Esophagus muscularis mucosa (tissue), 4 donors: ENCODE measurements around the gene ABO. TPM values are rescaled to one million over a fixed set of nuclear protein-coding genes. Genes with fewer than 3 reads are reported as not detected.
"Not testable (repeated sequence)": the region's sequence is repeated elsewhere in the genome, so short reads cannot be mapped to it uniquely, and the experiment has no call there.

Experiments
- DNase-seq: peaks from one replicate; pipeline ENCODE4 v3.0.0-alpha.2; 2017; ENCODE audit errors: extremely low spot score
- H3K27ac ChIP-seq, 4 donors: fragments of 200-600 bp; sonication (generic); replicated peaks in 1 of 4; 1 replicate in 3 of 4; 2 replicates in 1 of 4; pipeline ENCODE4 v1.5.1; 2016 to 2019; ENCODE audit warnings: mild to moderate bottlenecking in 1 of 4
- H3K27me3 ChIP-seq, 4 donors: fragments of 200-600 bp; sonication (generic); one replicate each; pipeline versions ENCODE4 v1.5.1 to v1.6.0; 2016 to 2019
- H3K36me3 ChIP-seq, 4 donors: fragments of 200-600 bp; sonication (generic); one replicate each; pipeline ENCODE4 v1.5.1; 2016 to 2019
- H3K4me1 ChIP-seq, 4 donors: fragments of 200-600 bp; sonication (generic); one replicate each; pipeline ENCODE4 v1.5.1; 2016 to 2019
- H3K4me3 ChIP-seq, 4 donors: fragments of 200-600 bp; sonication (generic); 1 replicate in 2 of 4; 2 replicates in 2 of 4; pipeline ENCODE4 v1.5.1; 2016 to 2019; ENCODE audit warnings: mild to moderate bottlenecking in 4 of 4, moderate library complexity in 1 of 4
- H3K9me3 ChIP-seq, 4 donors: fragments of 200-600 bp; sonication (generic); 1 replicate in 3 of 4; 2 replicates in 1 of 4; pipeline ENCODE4 v1.5.1; 2016 to 2019
- EP300 ChIP-seq: sonication (generic); formaldehyde crosslinking; IDR thresholded peaks from one replicate; pipeline ENCODE4 v1.6.1; 2017; ENCODE audit warnings: antibody characterized with exemption
- POLR2A ChIP-seq: fragments of 450-650 bp; IDR thresholded peaks from one replicate; pipeline ENCODE4 v1.6.1; 2017; ENCODE audit warnings: antibody characterized with exemption, moderate library complexity, mild to moderate bottlenecking, low read depth
- POLR2AphosphoS5 ChIP-seq, 2 donors: sonication (generic); formaldehyde crosslinking; IDR thresholded peaks; one replicate each; pipeline ENCODE4 v1.6.1; 2017; ENCODE audit warnings: antibody characterized with exemption in 2 of 2
- WGBS: methylation state at CpG from one replicate; pipeline ENCODE4 v1.1.5; 2018; 5-methylcytosine and 5-hydroxymethylcytosine counted together
- intact Hi-C: fragments of 100-400 bp; cut with DNase I; formaldehyde crosslinking; loops from one replicate; pipeline ENCODE4 v1.15.1; 2023
- total RNA-seq, 4 donors: library from RNA; depleted of rRNA; stranded (reverse); fragments of >200 nt; gene quantifications; one replicate each; pipeline versions ENCODE4 v1.1.0 to v1.2.1, GENCODE V29; 2016
- TF ChIP-seq, protein P1 (sequence below), 3 experiments: fragments of 200-600 bp in 2 of 3; fragments of 450-650 bp in 1 of 3; sonication (generic) in 2 of 3; IDR thresholded peaks; one replicate each; pipeline ENCODE4 v1.5.1; 2017 to 2019; ENCODE audit warnings: antibody characterized with exemption in 3 of 3, mild to moderate bottlenecking in 2 of 3, moderate library complexity in 1 of 3

Gene ABO
- total RNA-seq, 4 donors from 2014 or later, result 0.33 to 3.8 (median 1.2) TPM

- Histone ChIP-seq H3K9me3 (no peaks in the 10 kb centered on the region), H3K27me3 (peaks cover 0 to 68% (median 15%) of the 10 kb centered on the region in 4 donors), H3K4me1 (peaks cover 0 to 13% (median 12%) of the 10 kb centered on the region in 4 donors), H3K4me3 (peak overlapping the region; percentile 51 to 59 (median 53)), H3K36me3 (no peaks in the 10 kb centered on the region), H3K27ac (peak overlapping the region; percentile 45 to 67 (median 62))
- peak; percentile 60 for DNase-seq
- intact Hi-C loops, result no loop called here
- 86% methylated on average over 7 of the region's 60 CpGs for WGBS
- TF ChIP-seq EP300 (no peak), POLR2A (no peak), POLR2AphosphoS5 (IDR thresholded peaks at IDR 0.05) (no peak)
- TF ChIP-seq, protein P1, sequence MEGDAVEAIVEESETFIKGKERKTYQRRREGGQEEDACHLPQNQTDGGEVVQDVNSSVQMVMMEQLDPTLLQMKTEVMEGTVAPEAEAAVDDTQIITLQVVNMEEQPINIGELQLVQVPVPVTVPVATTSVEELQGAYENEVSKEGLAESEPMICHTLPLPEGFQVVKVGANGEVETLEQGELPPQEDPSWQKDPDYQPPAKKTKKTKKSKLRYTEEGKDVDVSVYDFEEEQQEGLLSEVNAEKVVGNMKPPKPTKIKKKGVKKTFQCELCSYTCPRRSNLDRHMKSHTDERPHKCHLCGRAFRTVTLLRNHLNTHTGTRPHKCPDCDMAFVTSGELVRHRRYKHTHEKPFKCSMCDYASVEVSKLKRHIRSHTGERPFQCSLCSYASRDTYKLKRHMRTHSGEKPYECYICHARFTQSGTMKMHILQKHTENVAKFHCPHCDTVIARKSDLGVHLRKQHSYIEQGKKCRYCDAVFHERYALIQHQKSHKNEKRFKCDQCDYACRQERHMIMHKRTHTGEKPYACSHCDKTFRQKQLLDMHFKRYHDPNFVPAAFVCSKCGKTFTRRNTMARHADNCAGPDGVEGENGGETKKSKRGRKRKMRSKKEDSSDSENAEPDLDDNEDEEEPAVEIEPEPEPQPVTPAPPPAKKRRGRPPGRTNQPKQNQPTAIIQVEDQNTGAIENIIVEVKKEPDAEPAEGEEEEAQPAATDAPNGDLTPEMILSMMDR (IDR thresholded peaks at IDR 0.05), result no peak
These were observed 531 bp downstream of the ABO start for GRCh38 chr9:133274236-133275104.

DNA sequence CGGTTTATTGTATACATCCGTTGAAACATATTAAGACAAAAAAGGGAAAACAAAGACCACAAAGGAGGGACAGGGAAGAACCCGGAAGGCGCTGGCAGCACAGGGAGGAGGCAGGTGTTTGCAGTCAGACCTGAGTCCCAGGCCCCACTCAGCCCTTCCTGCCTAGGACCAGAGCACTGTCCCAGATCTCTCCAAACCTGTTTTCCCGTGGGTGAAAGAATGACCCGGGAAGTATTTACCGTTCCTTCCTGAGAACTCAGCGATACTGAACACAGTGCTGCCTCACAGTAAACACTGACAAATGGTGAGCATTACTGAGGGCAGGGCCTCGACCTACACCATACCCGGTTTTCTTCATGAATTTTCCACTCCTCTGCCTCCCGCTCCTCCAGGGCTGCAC lies 1.2 kb downstream of the ABO start:
- intact Hi-C loops, result no loop called here
- Histone ChIP-seq H3K4me1 (peaks cover 0 to 13% (median 12%) of the 10 kb centered on the region in 4 donors), H3K9me3 (no peaks in the 10 kb centered on the region), H3K36me3 (no peaks in the 10 kb centered on the region), H3K27me3 (peaks cover 0 to 62% (median 15%) of the 10 kb centered on the region in 4 donors), H3K4me3 (no peak overlapping the region), H3K27ac (no peak overlapping the region)
- TF ChIP-seq, protein P1 (IDR thresholded peaks at IDR 0.05), result no peak
- TF ChIP-seq POLR2AphosphoS5 (IDR thresholded peaks at IDR 0.05) (no peak), EP300 (no peak), POLR2A (no peak)
- WGBS, result 86% methylated on average over 11 of the region's 11 CpGs
- peak; percentile 87 for DNase-seq

DNA sequence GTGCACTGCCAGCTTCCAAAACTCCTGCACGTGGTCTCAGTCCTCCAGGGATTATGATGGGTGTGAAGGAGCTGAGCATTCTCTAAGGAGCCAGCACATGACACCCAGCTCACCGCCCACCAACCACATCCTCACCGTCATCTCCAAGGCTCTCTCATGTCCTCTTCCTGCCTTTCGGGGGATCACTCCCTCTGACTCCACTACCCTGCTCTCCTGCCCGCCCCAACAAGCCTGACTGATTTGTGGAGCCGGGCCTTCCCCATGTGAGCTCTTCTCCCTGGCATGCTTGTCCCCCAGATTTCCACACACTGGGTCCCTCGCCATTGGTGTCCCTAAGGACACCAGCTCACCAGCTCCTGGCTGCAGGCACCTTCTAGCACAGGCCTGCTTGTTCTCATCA lies 1.9 kb downstream of the ABO start:
- intact Hi-C loops, result no loop called here
- 83% methylated on average over 7 of the region's 7 CpGs for WGBS
- peaks cover 0 to 13% (median 12%) of the 10 kb centered on the region in 4 donors for H3K4me1 ChIP-seq
- peak; percentile 86 for DNase-seq
- peaks cover 0 to 58% (median 13%) of the 10 kb centered on the region in 4 donors for H3K27me3 ChIP-seq
- no peaks in the 10 kb centered on the region for H3K9me3 ChIP-seq
- no peaks in the 10 kb centered on the region for H3K36me3 ChIP-seq
- no peak for TF ChIP-seq POLR2A
- H3K27ac ChIP-seq, result no peak overlapping the region
- no peak overlapping the region for H3K4me3 ChIP-seq

DNA sequence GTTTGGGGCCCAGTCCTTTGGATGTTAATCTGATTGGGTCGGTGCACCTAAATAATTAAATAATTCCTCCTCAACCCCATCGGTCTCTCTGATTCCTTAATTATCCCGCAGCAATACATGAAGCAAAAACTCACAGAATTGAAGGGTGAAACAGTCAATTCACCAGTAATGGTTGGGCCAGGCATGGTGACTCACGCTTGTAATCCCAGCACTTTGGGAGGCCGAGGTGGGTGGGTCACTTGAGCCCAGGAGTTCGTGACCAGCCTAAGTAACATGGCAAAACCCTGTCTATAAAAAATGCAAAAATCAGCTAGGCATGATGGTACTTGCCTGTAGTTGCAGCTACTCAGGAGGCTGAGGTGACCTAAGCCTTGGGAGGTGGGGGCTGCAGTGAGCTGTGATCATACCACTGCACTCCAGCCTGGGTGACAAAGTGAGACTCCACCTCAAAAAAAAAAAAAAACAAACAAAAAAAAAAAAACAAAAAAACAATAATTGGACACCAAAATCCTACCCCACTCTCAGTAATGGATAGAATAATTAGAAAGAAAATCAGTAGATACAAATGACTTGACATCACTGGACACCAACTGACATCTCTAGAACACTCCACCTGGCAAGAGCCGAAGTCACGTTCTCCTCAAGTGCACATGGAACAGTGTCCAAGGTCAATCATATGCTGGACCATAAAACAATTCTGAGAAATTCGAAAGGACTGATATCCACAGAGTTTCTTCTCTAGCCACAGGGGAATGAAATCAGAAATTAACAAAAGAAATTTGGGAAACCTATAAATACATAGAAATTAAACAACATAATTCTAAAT lies 5.3 kb downstream of the ABO start:
- Histone ChIP-seq H3K27me3 (peaks cover 0 to 24% (median 3%) of the 10 kb centered on the region in 4 donors), H3K4me3 (no peak overlapping the region), H3K36me3 (no peaks in the 10 kb centered on the region), H3K9me3 (no peaks in the 10 kb centered on the region), H3K4me1 (peaks cover 0 to 2% (median 0%) of the 10 kb centered on the region in 4 donors), H3K27ac (no peak overlapping the region)
- intact Hi-C loops, result no loop called here
- TF ChIP-seq, protein P1 (IDR thresholded peaks at IDR 0.05), result no peak
- no peak for TF ChIP-seq POLR2AphosphoS5 (IDR thresholded peaks at IDR 0.05)
- no peak for TF ChIP-seq EP300
- no peak for TF ChIP-seq POLR2A
- no peak for DNase-seq
- WGBS, result 86% methylated on average over 9 of the region's 9 CpGs

GRCh38 chr9:133269136-133269535 lies 5.9 kb downstream of the ABO start:
- WGBS, result 57% methylated on average over 2 of the region's 2 CpGs
- intact Hi-C loops, DNase-seq, H3K9me3 ChIP-seq, H3K4me3 ChIP-seq, H3K36me3 ChIP-seq, H3K4me1 ChIP-seq, H3K27ac ChIP-seq: not testable (repeated sequence)
- peaks cover 0 to 18% (median under 1%) of the 10 kb centered on the region in 4 donors for H3K27me3 ChIP-seq
